GM21786 (cell line): ENCODE data around the gene CHPF.

Experiments
- ATAC-seq: cut with Tn5 transposase; IDR thresholded peaks from one replicate; pipeline ENCODE4 v1.9.1; 2021; ENCODE audit not compliant: unreplicated experiment

Gene CHPF

GRCh38 chr2:219514836-219515235, 28.8 kb downstream of the CHPF start:
- ATAC-seq = no peak

GRCh38 chr2:219514196-219514761, 29.3 kb downstream of the CHPF start, which contains the start of gene ASIC4:
Gene ASIC4 (plus strand): TSS chr2:219514482. CDS start chr2:219514725, 243 bp downstream.
- no peak for ATAC-seq

- ATAC-seq = no peak
These were observed 29.8 kb downstream of the CHPF start for GRCh38 chr2:219513787-219514186.

GRCh38 chr2:219512524-219513216, 30.9 kb downstream of the CHPF start:
- ATAC-seq = no peak

- no peak for ATAC-seq
These were observed 31.9 kb downstream of the CHPF start for GRCh38 chr2:219511547-219512325.

- no peak for ATAC-seq
These were observed 33.0 kb downstream of the CHPF start for GRCh38 chr2:219510512-219511135.

- ATAC-seq = peak; percentile 76
These were observed 33.7 kb downstream of the CHPF start for GRCh38 chr2:219509780-219510511.

- no peak for ATAC-seq
These were observed 34.4 kb downstream of the CHPF start for GRCh38 chr2:219508971-219509779.

- no peak for ATAC-seq
These were observed 35.2 kb downstream of the CHPF start for GRCh38 chr2:219508444-219508734.

- no peak for ATAC-seq
These were observed 35.8 kb downstream of the CHPF start for GRCh38 chr2:219507581-219508443.

- ATAC-seq = no peak
These were observed 36.6 kb downstream of the CHPF start for GRCh38 chr2:219506802-219507526.

- ATAC-seq = no peak
These were observed 37.3 kb downstream of the CHPF start for GRCh38 chr2:219506153-219506801.

GRCh38 chr2:219505585-219505984, 38.0 kb downstream of the CHPF start:
- no peak for ATAC-seq

GRCh38 chr2:219502618-219503017, 41.0 kb downstream of the CHPF start:
- no peak for ATAC-seq

GRCh38 chr2:219501849-219502248, 41.8 kb downstream of the CHPF start:
- ATAC-seq = no peak

GRCh38 chr2:219500135-219500534, 43.5 kb downstream of the CHPF start:
- no peak for ATAC-seq

- no peak for ATAC-seq
These were observed 44.1 kb downstream of the CHPF start for GRCh38 chr2:219499555-219499954.

- ATAC-seq = no peak
These were observed 44.6 kb downstream of the CHPF start for GRCh38 chr2:219499058-219499307.
